HFF-Myc (cell line): ENCODE data around the gene CILP.

ENCODE experiments used
- DNase-seq: peaks from one replicate; pipeline ENCODE4 v3.0.0-alpha.2; 2011; ENCODE audit warnings: low read depth; ENCODE audit errors: extremely low read depth
- H3K4me3 ChIP-seq: replicated peaks from 2 replicates; pipeline ENCODE4 v1.5.1; 2011; ENCODE audit warnings: low read depth, mild to moderate bottlenecking, control low read depth, low read length
- TF ChIP-seq, protein P1 (sequence below): IDR thresholded peaks from 2 replicates; pipeline ENCODE4 v1.5.1; 2012; ENCODE audit warnings: mild to moderate bottlenecking, low read depth, low read length, control low read depth; ENCODE audit errors: missing control alignments

Gene CILP

DNA sequence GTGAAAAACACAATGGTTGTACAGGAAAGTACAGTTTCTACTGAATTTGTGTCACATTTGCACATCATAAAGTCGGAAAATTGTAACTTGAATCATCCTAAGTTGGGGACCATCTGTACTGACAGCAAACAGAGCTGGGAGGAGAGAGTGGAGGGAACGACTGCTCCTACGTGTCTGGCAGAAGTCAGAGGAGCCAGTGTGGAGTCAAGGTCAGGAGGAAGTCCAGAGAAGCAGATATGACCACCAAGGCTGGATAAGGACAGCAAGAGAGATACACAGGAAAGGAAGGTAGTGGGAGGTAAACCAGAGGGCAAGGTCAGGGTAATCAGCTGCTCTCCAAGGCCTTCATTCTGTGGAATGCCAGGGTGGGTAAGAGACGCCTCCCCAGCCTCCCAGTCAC, 2.7 kb upstream of the CILP start:
- no peak overlapping the region for H3K4me3 ChIP-seq
- TF ChIP-seq, protein P1, sequence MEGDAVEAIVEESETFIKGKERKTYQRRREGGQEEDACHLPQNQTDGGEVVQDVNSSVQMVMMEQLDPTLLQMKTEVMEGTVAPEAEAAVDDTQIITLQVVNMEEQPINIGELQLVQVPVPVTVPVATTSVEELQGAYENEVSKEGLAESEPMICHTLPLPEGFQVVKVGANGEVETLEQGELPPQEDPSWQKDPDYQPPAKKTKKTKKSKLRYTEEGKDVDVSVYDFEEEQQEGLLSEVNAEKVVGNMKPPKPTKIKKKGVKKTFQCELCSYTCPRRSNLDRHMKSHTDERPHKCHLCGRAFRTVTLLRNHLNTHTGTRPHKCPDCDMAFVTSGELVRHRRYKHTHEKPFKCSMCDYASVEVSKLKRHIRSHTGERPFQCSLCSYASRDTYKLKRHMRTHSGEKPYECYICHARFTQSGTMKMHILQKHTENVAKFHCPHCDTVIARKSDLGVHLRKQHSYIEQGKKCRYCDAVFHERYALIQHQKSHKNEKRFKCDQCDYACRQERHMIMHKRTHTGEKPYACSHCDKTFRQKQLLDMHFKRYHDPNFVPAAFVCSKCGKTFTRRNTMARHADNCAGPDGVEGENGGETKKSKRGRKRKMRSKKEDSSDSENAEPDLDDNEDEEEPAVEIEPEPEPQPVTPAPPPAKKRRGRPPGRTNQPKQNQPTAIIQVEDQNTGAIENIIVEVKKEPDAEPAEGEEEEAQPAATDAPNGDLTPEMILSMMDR: no peak
- no peak for DNase-seq

DNA sequence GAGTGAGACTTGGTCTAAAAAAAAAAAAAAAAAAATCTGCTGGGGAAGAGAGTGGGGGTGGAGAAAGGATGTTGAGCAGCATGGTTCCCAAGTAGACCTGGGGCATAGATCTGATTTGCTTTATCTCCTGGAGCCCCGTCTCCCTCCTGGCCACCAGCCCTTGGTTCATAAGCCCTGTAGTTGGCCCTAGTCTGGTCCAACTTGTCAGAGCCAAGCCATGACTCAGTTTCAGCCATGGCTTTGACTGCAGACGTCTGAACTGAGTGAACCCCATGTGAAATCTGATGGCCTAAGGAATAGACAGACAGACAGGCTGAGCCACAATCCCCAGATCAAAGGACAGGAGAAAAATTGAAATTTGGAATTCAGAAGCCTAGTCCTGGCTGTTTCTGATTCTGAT, 2.0 kb upstream of the CILP start:
- no peak for DNase-seq
- TF ChIP-seq, protein P1: no peak

DNA sequence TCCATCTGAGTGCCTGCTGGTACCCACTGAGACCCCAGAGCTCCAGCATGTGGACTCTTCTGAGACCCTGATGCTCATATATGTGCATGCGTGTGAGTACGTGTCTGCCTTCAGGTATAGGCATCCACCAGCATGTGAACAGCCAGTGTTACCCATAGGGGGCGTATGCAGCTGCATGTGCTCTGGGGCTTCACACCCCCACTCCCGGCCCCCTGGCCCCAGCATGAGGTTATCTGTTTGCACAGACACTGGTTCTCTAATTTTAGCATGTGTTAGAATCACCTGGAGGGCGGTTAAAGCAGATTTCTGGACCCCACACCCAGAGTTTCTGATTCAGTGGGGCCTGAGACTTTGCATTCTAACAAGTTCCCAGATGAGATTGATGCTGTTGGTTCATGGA, 824 bp upstream of the CILP start:
- TF ChIP-seq, protein P1: peak; percentile 62
- DNase-seq: no peak
- H3K4me3 ChIP-seq: no peak overlapping the region

More for the DNA sequence above, 2.0 kb upstream of the CILP start:
- H3K4me3 ChIP-seq: no peak overlapping the region

DNA sequence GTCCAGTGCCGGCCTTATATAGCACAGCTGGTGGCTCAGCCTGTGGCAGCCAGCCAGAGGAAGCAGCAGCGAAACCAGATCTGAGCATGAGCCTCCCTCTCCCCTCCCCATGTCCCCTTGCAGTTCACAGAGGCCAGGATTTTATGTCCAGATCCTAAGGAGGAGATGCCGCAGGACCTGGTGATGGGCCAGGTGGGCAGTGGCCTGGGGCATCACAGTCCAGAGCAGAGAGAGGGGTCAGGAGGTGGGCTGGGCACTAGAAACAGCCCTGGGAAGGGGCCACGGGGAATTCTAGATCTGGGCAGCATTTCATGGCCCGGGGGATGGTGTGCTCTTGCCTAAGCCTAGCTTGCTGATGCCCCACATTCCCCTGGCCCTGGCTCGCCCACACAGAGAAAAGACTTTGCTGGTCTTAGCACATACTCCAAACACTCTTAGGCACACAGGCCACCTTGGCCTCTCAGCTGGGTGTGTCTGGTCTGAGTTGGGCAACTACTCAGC, 259 bp upstream of the CILP start:
- H3K4me3 ChIP-seq: no peak overlapping the region
- TF ChIP-seq, protein P1: no peak
- peak; percentile 38 for DNase-seq

DNA sequence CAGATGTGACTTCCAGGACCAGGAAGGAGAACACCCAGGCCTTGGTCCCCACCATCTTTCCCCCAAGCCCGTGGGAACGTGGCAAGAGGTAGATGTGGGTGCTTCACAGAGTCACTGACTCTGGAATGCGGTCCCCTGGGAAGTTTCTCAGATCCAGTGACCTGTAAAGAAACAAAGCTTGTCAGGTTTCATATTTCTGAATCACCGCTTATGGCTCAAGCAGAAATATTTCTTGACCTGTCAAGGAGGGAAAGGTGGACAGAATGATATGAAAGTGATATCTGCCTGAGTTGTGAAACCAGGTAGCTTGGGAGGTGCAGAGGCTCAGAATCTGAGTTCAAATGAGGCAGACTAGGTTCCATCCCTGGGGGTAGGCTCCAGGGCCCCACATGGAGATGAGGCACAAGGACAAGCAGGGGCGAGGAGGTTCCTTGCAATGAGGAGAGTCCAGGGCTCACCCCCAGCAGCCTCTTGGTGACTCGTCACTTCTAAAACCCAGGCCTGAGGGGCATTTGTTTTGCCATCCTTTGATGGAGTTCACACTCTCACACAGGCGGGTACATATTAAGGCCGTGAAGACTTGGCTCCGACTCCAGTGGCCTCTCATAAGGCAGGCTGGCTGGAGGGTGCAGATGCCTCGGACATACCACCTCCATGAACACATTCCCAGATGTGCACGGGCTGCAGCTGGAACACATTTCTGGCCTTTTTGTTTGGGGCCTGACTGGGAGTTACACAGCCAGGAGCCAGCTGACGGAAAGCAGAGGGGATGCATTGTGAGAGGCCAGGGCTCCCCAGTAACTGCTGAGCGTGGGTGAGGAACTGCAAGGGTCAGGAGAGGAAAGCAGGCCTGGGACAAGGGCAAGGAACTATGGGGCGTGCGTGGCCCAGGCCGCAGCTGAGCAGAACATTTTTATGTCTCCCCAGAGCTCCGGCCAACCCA, 1.3 kb downstream of the CILP start:
- TF ChIP-seq, protein P1: no peak
- DNase-seq: no peak
- H3K4me3 ChIP-seq: no peak overlapping the region

DNA sequence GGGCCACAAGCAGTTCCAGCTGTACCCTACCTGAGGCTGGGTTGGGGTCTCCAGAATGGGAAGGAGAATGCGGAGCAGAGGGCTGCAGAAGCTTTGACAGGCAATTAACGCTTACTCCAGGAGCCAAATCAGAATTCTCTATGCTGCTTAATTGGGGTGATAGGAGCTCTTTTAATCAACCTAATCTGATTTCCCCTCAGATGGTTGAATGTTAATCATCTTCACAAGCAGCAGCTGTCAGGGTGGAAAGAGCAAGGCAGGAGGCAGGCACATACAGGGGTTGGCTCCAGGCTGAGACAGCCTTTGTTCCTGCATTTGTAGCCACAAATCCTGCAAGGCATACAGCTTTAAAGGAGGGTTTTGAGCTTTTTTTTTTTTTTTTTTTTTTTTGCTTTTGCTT, 2.6 kb downstream of the CILP start:
- TF ChIP-seq, protein P1: no peak
- DNase-seq: no peak
- no peak overlapping the region for H3K4me3 ChIP-seq
